ENCODE data around the gene ARHGAP21.
"Not testable (repeated sequence)": the region's sequence is repeated elsewhere in the genome, so short reads cannot be mapped to it uniquely, and the experiment has no call there.

The ARHGAP21 gene

DNA sequence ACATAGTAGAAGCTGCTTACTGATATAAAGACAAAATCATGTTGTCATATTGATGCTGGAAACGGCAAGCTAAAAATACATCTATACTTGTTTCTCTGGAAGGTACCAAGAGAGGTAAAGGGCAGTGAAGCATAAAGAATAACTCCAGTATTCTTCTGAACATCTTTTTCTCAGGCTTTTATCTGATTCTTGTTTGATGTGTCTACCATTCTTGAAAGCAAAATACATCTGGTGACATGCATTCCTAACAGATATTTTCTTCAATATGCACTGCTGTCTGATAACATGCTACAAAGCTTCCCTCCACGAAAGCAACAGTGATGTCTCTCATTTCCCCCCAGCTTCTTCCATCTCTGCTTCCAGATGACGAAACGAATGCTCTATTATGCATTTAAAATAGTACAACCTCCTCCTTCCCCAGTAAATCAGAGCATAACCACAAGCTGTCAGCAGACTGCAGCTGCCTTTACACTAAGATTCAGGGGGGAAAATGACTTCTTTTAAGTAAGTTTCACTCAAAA, 100.8 kb downstream of the ARHGAP21 start:
- H3K9me3 Mint-ChIP-seq: no peaks in the 10 kb centered on the region

DNA sequence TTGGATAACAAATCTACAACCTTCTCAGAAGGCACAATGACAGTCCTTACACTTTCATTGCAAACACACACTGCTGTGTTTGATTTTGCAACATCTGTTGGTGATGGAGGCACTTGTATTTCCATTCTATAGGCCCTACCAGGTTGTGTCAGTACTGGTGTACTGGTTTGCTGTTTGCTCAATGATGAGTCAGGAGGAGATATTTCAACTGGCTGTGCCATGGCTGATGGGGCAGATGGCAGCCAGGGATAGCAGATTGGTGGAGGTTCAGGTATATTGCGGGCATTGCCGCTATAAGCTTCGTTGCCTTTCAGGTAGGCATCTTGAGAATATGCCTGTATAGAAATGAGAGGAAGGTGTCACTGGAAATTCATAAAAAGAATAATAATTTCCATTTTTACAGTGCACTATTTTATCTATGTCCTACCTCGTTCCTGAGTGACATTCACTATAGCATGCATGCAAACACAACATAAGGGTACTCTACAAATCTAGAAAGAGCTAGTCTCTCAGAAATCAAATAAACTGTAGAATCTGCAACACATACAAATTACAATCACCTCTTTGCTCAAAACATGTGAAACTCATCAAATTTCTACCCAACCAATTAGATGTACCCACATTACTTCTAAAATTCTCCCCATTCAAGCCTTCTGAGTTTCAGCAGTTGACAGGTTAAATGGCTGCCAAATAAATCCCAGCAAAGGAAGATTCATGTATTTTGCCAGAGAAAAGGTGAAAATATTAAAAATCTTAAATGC, 102.5 kb downstream of the ARHGAP21 start:
- not testable (repeated sequence) for H3K27ac Mint-ChIP-seq; H3K4me3 Mint-ChIP-seq; H3K9me3 Mint-ChIP-seq; H3K27me3 Mint-ChIP-seq (ENCODE audit: low read depth)
- peaks cover 14% of the 10 kb centered on the region for H3K4me1 Mint-ChIP-seq
- peaks cover 22% of the 10 kb centered on the region for H3K36me3 Mint-ChIP-seq (ENCODE audit: low read depth)

More for the DNA sequence above, 100.8 kb downstream of the ARHGAP21 start:
- peak overlapping the region; percentile 1 to 13 (median 12) for H3K27ac Mint-ChIP-seq
- TF ChIP-seq, protein P1, sequence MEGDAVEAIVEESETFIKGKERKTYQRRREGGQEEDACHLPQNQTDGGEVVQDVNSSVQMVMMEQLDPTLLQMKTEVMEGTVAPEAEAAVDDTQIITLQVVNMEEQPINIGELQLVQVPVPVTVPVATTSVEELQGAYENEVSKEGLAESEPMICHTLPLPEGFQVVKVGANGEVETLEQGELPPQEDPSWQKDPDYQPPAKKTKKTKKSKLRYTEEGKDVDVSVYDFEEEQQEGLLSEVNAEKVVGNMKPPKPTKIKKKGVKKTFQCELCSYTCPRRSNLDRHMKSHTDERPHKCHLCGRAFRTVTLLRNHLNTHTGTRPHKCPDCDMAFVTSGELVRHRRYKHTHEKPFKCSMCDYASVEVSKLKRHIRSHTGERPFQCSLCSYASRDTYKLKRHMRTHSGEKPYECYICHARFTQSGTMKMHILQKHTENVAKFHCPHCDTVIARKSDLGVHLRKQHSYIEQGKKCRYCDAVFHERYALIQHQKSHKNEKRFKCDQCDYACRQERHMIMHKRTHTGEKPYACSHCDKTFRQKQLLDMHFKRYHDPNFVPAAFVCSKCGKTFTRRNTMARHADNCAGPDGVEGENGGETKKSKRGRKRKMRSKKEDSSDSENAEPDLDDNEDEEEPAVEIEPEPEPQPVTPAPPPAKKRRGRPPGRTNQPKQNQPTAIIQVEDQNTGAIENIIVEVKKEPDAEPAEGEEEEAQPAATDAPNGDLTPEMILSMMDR (IDR thresholded peaks at IDR 0.05; ENCODE audit: unreplicated experiment in 3 of 3): no peak
- H3K4me3 Mint-ChIP-seq: no peak overlapping the region
- peaks cover 14% of the 10 kb centered on the region for H3K4me1 Mint-ChIP-seq
- peaks cover 16% of the 10 kb centered on the region for H3K36me3 Mint-ChIP-seq (ENCODE audit: low read depth)
- H3K27me3 Mint-ChIP-seq (ENCODE audit: low read depth): no peaks in the 10 kb centered on the region

DNA sequence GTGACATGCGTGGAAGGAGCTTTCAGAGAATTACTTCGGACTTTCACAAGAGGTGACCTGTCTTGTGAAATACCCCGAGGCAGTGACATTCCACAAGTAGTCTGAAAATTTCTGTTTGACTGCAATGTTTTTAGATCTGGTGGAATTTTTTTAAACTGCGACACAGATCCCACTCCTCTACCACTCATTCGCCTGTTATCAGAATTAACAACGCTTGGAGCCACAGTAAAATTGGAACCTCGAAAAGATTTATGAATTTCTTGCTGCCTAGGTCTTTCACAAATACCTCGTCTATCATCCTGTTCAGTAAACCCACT, 103.7 kb downstream of the ARHGAP21 start:
- not testable (repeated sequence) for H3K4me3 Mint-ChIP-seq; H3K9me3 Mint-ChIP-seq; H3K27me3 Mint-ChIP-seq (ENCODE audit: low read depth); H3K27ac Mint-ChIP-seq
- Mint-ChIP-seq H3K4me1 (peaks cover 14% of the 10 kb centered on the region), H3K36me3 (ENCODE audit: low read depth) (peaks cover 27% of the 10 kb centered on the region)

DNA sequence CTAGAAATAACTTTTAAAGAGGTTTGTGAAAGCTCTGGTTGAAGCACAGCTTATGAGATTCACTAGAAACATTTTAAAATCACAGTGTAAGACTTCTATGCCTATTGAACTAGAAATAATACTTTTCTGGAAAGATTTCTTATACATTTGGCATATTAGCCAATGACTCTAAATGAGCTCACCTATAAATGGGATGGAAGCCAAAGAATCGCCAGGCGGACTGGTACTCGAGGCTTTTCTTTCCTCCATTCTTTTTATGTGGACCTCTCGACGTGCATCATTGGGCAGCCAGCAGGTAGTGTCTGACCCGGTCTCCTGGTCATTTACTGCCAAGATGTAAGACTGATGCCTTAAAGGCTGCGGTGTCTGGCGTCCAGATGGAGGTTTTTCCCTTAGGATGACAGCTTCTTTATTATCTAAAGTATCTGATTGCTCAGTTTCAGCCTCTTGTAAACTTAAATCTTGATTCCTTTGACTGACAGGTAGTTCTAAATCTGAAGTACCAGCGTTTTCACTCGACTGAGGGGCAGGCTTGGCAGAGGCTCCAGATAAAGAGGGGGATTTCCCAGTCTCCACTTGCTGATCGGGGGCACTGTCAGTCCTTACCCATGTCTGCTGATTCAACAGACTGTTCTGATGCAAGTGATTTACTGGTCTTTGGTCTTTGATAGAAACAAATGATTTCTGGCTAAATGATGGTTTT, 104.2 kb downstream of the ARHGAP21 start:
- H3K27ac Mint-ChIP-seq; H3K9me3 Mint-ChIP-seq; H3K27me3 Mint-ChIP-seq (ENCODE audit: low read depth); H3K4me3 Mint-ChIP-seq: not testable (repeated sequence)
- Mint-ChIP-seq H3K4me1 (peaks cover 14% of the 10 kb centered on the region), H3K36me3 (ENCODE audit: low read depth) (peaks cover 27% of the 10 kb centered on the region)

DNA sequence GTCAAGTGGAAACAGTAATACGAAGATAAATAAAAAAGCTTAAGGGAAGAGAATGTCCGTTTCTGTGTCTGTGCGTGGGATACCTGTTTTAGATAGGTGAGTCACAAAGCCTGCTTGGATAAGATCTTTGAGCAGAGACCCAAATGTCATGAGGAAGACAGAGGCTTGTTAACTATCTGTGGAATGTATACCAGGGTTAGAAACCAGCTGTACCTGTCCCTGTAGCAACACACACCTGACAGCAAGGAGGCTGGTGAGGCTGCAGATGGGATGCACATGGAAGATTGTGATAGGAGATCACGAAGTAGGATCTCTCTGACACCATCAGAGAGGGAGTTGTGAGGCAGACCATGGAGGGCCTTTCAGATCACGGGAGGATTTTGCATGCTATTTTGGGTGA, 105.3 kb downstream of the ARHGAP21 start:
- H3K4me1 Mint-ChIP-seq: peaks cover 14% of the 10 kb centered on the region
- H3K4me3 Mint-ChIP-seq: no peak overlapping the region
- H3K36me3 Mint-ChIP-seq (ENCODE audit: low read depth): peaks cover 34% of the 10 kb centered on the region
- H3K27ac Mint-ChIP-seq: no peak overlapping the region
- H3K9me3 Mint-ChIP-seq: no peaks in the 10 kb centered on the region
- no peaks in the 10 kb centered on the region for H3K27me3 Mint-ChIP-seq (ENCODE audit: low read depth)
- TF ChIP-seq, protein P1 (IDR thresholded peaks at IDR 0.05; ENCODE audit: unreplicated experiment in 3 of 3): no peak

DNA sequence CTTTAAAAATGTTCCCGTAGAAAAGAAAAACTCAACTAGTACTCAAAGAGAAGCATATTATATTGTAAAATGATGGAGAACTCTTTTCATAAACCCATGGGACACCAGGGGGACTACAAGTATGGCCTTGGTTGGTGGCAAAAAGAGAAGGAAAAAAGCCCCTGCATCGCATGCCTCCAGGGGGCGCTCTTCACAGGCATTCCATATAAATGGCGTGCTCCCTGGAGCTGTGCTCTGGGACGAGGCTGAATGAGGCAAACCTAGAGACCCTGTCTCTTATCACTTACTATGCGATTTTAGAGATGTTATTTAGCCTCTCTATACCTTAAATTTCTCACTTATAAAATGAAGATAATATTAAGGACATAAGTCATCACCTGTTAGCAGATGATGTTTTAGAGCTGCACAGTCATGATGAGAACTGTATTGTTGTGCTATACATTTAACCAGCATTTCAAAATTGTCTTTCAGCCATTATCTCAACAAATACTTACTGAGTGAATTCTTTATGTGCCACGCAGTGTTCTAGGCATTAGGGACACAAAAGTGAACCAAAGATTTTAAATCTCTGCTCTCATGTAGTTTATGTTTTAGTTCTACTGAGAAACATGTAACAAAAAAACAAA, 105.8 kb downstream of the ARHGAP21 start:
- H3K36me3 Mint-ChIP-seq (ENCODE audit: low read depth): peaks cover 35% of the 10 kb centered on the region

DNA sequence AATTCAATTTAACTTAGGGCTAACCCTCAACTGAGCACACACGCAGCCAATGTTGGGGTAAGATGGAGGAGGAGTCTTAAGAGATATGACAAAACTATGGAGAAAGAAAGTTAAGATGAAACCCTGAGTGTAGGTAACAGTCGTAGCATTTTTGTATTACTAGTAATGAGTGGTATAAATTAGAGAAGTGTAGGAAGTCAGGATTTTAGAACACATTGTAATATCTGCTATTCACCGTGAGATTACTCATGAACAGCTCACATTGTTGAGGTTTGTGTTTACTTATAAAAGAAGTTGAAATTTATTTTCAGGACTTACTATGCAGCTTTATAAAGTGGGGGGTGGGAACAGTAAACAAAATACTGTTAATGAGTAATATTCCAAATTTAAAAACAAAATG, 107.2 kb downstream of the ARHGAP21 start:
- H3K27me3 Mint-ChIP-seq (ENCODE audit: low read depth): no peaks in the 10 kb centered on the region
- no peaks in the 10 kb centered on the region for H3K9me3 Mint-ChIP-seq
- H3K4me1 Mint-ChIP-seq: peaks cover 8% of the 10 kb centered on the region
- H3K4me3 Mint-ChIP-seq: no peak overlapping the region
- TF ChIP-seq, protein P1 (IDR thresholded peaks at IDR 0.05; ENCODE audit: unreplicated experiment in 3 of 3): no peak
- H3K36me3 Mint-ChIP-seq (ENCODE audit: low read depth): peaks cover 42% of the 10 kb centered on the region
- H3K27ac Mint-ChIP-seq: no peak overlapping the region

More for the DNA sequence above, 105.8 kb downstream of the ARHGAP21 start:
- Mint-ChIP-seq H3K9me3 (no peaks in the 10 kb centered on the region), H3K4me1 (peaks cover 10% of the 10 kb centered on the region), H3K27me3 (ENCODE audit: low read depth) (no peaks in the 10 kb centered on the region), H3K27ac (no peak overlapping the region), H3K4me3 (no peak overlapping the region)
- TF ChIP-seq, protein P1 (IDR thresholded peaks at IDR 0.05; ENCODE audit: unreplicated experiment in 3 of 3): peak; percentile 50 to 66 (median 53)
